ENCODE data around the gene NEK1. TPM values are rescaled to one million over a fixed set of nuclear protein-coding genes. Genes with fewer than 3 reads are reported as not detected.

The NEK1 gene
- total and polyA plus RNA-seq, 2 of the 13 experiments (the other 11 are each of a cell fraction or from before 2014, with no cell fraction given): 2.9 to 5.4 TPM

GRCh38 chr4:169619958-169620879, 7.8 kb upstream of the NEK1 start, which contains the start of gene CLCN3 (continued):
- TF ChIP-seq, protein P1, sequence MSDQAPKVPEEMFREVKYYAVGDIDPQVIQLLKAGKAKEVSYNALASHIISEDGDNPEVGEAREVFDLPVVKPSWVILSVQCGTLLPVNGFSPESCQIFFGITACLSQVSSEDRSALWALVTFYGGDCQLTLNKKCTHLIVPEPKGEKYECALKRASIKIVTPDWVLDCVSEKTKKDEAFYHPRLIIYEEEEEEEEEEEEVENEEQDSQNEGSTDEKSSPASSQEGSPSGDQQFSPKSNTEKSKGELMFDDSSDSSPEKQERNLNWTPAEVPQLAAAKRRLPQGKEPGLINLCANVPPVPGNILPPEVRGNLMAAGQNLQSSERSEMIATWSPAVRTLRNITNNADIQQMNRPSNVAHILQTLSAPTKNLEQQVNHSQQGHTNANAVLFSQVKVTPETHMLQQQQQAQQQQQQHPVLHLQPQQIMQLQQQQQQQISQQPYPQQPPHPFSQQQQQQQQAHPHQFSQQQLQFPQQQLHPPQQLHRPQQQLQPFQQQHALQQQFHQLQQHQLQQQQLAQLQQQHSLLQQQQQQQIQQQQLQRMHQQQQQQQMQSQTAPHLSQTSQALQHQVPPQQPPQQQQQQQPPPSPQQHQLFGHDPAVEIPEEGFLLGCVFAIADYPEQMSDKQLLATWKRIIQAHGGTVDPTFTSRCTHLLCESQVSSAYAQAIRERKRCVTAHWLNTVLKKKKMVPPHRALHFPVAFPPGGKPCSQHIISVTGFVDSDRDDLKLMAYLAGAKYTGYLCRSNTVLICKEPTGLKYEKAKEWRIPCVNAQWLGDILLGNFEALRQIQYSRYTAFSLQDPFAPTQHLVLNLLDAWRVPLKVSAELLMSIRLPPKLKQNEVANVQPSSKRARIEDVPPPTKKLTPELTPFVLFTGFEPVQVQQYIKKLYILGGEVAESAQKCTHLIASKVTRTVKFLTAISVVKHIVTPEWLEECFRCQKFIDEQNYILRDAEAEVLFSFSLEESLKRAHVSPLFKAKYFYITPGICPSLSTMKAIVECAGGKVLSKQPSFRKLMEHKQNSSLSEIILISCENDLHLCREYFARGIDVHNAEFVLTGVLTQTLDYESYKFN (CRISPR knock-in tag; conservative IDR thresholded peaks at IDR 0.05): peak; percentile 39
- TF ChIP-seq ZNF225 (CRISPR knock-in tag; IDR thresholded peaks at IDR 0.05): no peak; the same call in 1 of the 2 replicates
- peak; percentile 83 to 89 for TF ChIP-seq POLR2A (IDR thresholded peaks at IDR 0.05; ENCODE audit: insufficient read depth in 1 of 2, low read depth in 2 of 2, low read length in 2 of 2)
- TF ChIP-seq, protein P2, sequence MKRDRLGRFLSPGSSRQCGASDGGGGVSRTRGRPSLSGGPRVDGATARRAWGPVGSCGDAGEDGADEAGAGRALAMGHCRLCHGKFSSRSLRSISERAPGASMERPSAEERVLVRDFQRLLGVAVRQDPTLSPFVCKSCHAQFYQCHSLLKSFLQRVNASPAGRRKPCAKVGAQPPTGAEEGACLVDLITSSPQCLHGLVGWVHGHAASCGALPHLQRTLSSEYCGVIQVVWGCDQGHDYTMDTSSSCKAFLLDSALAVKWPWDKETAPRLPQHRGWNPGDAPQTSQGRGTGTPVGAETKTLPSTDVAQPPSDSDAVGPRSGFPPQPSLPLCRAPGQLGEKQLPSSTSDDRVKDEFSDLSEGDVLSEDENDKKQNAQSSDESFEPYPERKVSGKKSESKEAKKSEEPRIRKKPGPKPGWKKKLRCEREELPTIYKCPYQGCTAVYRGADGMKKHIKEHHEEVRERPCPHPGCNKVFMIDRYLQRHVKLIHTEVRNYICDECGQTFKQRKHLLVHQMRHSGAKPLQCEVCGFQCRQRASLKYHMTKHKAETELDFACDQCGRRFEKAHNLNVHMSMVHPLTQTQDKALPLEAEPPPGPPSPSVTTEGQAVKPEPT (CRISPR knock-in tag; IDR thresholded peaks at IDR 0.05; ENCODE audit: low read depth): no peak
- no peak for TF ChIP-seq ZNF720 (CRISPR knock-in tag; IDR thresholded peaks at IDR 0.05)
- no peak for TF ChIP-seq JDP2 (CRISPR knock-in tag; IDR thresholded peaks at IDR 0.05; ENCODE audit: borderline replicate concordance)
- TF ChIP-seq PBX3 (CRISPR knock-in tag; IDR thresholded peaks at IDR 0.05; ENCODE audit: borderline replicate concordance): 0 out of 2 replicates have a peak, but pooled peaks have one; percentile 13
- no peak for TF ChIP-seq PAWR (CRISPR knock-in tag; IDR thresholded peaks at IDR 0.05; ENCODE audit: borderline replicate concordance)
- no peak for TF ChIP-seq TRIM24 (CRISPR knock-in tag; IDR thresholded peaks at IDR 0.05)
- no peak for TF ChIP-seq NFE2L1 (CRISPR knock-in tag; IDR thresholded peaks at IDR 0.05; ENCODE audit: borderline replicate concordance)
- TF ChIP-seq ZNF703 (CRISPR knock-in tag; IDR thresholded peaks at IDR 0.05; ENCODE audit: borderline replicate concordance): no peak
- TF ChIP-seq, protein P3, sequence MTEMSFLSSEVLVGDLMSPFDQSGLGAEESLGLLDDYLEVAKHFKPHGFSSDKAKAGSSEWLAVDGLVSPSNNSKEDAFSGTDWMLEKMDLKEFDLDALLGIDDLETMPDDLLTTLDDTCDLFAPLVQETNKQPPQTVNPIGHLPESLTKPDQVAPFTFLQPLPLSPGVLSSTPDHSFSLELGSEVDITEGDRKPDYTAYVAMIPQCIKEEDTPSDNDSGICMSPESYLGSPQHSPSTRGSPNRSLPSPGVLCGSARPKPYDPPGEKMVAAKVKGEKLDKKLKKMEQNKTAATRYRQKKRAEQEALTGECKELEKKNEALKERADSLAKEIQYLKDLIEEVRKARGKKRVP (CRISPR knock-in tag; IDR thresholded peaks at IDR 0.05): peak in 1 of 2 experiments; percentile 19; a peak in 2 of 4 replicates
- no peak; the same call in 1 of the 2 replicates for TF ChIP-seq NKX3-1 (CRISPR knock-in tag; IDR thresholded peaks at IDR 0.05)
- TF ChIP-seq, protein P4, sequence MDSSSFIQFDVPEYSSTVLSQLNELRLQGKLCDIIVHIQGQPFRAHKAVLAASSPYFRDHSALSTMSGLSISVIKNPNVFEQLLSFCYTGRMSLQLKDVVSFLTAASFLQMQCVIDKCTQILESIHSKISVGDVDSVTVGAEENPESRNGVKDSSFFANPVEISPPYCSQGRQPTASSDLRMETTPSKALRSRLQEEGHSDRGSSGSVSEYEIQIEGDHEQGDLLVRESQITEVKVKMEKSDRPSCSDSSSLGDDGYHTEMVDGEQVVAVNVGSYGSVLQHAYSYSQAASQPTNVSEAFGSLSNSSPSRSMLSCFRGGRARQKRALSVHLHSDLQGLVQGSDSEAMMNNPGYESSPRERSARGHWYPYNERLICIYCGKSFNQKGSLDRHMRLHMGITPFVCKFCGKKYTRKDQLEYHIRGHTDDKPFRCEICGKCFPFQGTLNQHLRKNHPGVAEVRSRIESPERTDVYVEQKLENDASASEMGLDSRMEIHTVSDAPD (CRISPR knock-in tag; IDR thresholded peaks at IDR 0.05): no peak
- peak; percentile 79; the same call in 1 of the 2 replicates for TF ChIP-seq TOPORS (CRISPR knock-in tag; IDR thresholded peaks at IDR 0.05)
- TF ChIP-seq, protein P5, sequence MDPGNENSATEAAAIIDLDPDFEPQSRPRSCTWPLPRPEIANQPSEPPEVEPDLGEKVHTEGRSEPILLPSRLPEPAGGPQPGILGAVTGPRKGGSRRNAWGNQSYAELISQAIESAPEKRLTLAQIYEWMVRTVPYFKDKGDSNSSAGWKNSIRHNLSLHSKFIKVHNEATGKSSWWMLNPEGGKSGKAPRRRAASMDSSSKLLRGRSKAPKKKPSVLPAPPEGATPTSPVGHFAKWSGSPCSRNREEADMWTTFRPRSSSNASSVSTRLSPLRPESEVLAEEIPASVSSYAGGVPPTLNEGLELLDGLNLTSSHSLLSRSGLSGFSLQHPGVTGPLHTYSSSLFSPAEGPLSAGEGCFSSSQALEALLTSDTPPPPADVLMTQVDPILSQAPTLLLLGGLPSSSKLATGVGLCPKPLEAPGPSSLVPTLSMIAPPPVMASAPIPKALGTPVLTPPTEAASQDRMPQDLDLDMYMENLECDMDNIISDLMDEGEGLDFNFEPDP (CRISPR knock-in tag; conservative IDR thresholded peaks at IDR 0.05): no peak

Measured in HepG2 (cell line).